PC-3 (cell line): Measurements from ENCODE around the gene SNAPC2. TPM values are rescaled to one million over a fixed set of nuclear protein-coding genes. Genes with fewer than 3 reads are reported as not detected.

Experiments used
- ATAC-seq: fragments of 200-7000 bp; cut with Tn5 transposase; 2 replicates; pipeline ENCODE4 v1.9.1; 2020; ENCODE audit warnings: mild to moderate bottlenecking, moderate library complexity
- BruUV-seq: library from RNA; stranded (reverse); fragments of 400-500 nt; replicated peaks from 2 replicates; lab custom pipeline; 2021; lab: Mats Ljungman, UMichigan
- CTCF ChIA-PET: fragments of 300-600 bp; sonication (Branson Sonifier 250); formaldehyde crosslinking; loops from one replicate; lab custom pipeline; 2022; ENCODE audit warnings: antibody characterized with exemption; lab: Charles Lee
- POLR2A ChIA-PET: fragments of 300-600 bp; sonication (Branson Sonifier 250); formaldehyde crosslinking; loops from one replicate; lab custom pipeline; 2022; ENCODE audit warnings: antibody characterized with exemption; ENCODE audit not compliant: unreplicated experiment; lab: Charles Lee
- DNase-seq: peaks from one replicate; pipeline ENCODE4 v3.0.0-alpha.2; 2015
- H2AFZ ChIP-seq: fragments of 300-600 bp; sonication (generic); 2 replicates; pipeline ENCODE4 v1.6.0; 2016; ENCODE audit warnings: antibody characterized with exemption, low read length
- H3F3A ChIP-seq: fragments of 300-600 bp; sonication (generic); one replicate; pipeline ENCODE4 v1.6.0; 2017; ENCODE audit warnings: antibody characterized with exemption, low read length, control low read depth, mild to moderate bottlenecking; ENCODE audit not compliant: unreplicated experiment
- H3K27ac ChIP-seq: fragments of 300-600 bp; sonication (generic); 2 replicates; pipeline ENCODE4 v1.5.1; 2016; ENCODE audit warnings: mild to moderate bottlenecking, low read length
- H3K27me3 ChIP-seq: fragments of 300-600 bp; sonication (generic); 2 replicates; pipeline ENCODE4 v1.6.1; 2016; ENCODE audit warnings: low read length, mixed read lengths
- H3K36me3 ChIP-seq: fragments of 300-600 bp; sonication (generic); 2 replicates; pipeline ENCODE4 v1.6.1; 2016; ENCODE audit warnings: low read depth, mixed run types, low read length, mixed read lengths
- H3K4me1 ChIP-seq: fragments of 300-600 bp; sonication (generic); 2 replicates; pipeline ENCODE4 v1.5.1; 2016; ENCODE audit warnings: low read length; ENCODE audit not compliant: insufficient read depth
- H3K4me2 ChIP-seq: fragments of 300-600 bp; sonication (generic); 2 replicates; pipeline ENCODE4 v1.6.0; 2016; ENCODE audit warnings: low read length
- H3K4me3 ChIP-seq: fragments of 300-600 bp; sonication (generic); 2 replicates; pipeline ENCODE4 v1.5.1; 2016; ENCODE audit warnings: mild to moderate bottlenecking, low read length, mixed read lengths
- H3K79me2 ChIP-seq: fragments of 300-600 bp; sonication (generic); 2 replicates; pipeline ENCODE4 v1.6.1; 2017; ENCODE audit warnings: low read length, mixed read lengths
- H3K9ac ChIP-seq: fragments of 300-600 bp; sonication (generic); 2 replicates; pipeline ENCODE4 v1.6.0; 2016; ENCODE audit warnings: mild to moderate bottlenecking, low read length
- H3K9me2 ChIP-seq: fragments of 300-600 bp; sonication (generic); replicated peaks from 2 replicates; pipeline ENCODE4 v1.6.1; 2016; ENCODE audit warnings: mixed run types, low read length, mixed read lengths
- H3K9me3 ChIP-seq: fragments of 300-600 bp; sonication (generic); 2 replicates; pipeline ENCODE4 v1.6.1; 2016; ENCODE audit warnings: low read length, mixed read lengths
- H4K20me1 ChIP-seq: fragments of 300-600 bp; sonication (generic); 2 replicates; pipeline ENCODE4 v1.6.1; 2016; ENCODE audit warnings: low read length, mixed read lengths
- EZH2 ChIP-seq: fragments of 300-600 bp; sonication (generic); IDR thresholded peaks from one replicate; pipeline ENCODE4 v1.6.1; 2017; ENCODE audit warnings: antibody characterized with exemption, mild to moderate bottlenecking, low read length; ENCODE audit not compliant: unreplicated experiment
- EZH2phosphoT487 ChIP-seq: fragments of 300-600 bp; sonication (generic); IDR thresholded peaks from 2 replicates; pipeline ENCODE4 v1.6.1; 2018; ENCODE audit warnings: mild to moderate bottlenecking, antibody characterized with exemption, low read length, borderline replicate concordance
- intact Hi-C: fragments of 100-400 bp; cut with micrococcal nuclease; formaldehyde crosslinking; loops from 2 replicates; pipeline ENCODE4 v1.9.0; 2023
- total RNA-seq: library from RNA; depleted of rRNA; stranded (reverse); fragments of >200 nt; gene quantifications from 2 replicates; pipeline ENCODE4 v1.2.3, GENCODE V29; 2014
- TF ChIP-seq, protein P1 (sequence below): fragments of 300-600 bp; sonication (generic); conservative IDR thresholded peaks from 2 replicates; pipeline ENCODE4 v1.5.1; 2017; ENCODE audit warnings: antibody characterized with exemption, low read depth, mild to moderate bottlenecking, low read length

SNAPC2 gene
- total RNA-seq, 1 experiment from 2014 or later, result 40.1 TPM

DNA sequence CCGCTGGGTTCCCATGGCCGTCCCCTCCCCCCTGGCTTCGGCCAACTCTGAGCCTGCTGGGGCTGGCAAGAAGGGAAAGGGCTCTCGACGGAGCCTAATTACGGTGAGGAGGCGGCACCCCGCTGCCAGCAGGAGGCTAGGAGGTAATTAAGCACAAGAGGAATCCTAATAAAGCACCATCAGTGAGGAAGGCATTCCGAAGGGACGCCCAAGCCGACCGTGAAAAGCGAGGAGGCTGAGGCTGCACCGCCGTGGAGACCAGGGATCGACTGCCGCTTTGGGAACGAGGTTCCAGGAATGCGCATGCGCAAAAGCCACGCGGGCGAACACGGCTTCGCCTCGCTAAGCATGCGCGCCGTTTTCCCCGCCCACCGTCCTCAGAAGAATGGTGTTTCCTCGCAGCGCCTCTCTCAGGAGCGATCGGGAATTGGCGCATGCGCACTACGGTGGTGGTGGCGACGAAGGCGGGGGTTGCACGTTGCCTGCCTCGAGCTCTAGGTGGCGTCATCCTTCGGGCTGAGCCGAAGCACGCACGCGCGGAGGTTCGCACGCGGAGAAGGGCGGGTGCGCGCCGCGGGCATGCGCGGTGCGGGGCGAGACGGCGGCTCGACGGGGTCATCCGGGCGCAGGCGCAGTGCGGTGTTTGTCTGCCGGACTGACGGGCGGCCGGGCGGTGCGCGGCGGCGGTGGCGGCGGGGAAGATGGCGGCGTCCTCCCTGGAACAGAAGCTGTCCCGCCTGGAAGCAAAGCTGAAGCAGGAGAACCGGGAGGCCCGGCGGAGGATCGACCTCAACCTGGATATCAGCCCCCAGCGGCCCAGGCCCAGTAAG lies 16.7 kb upstream of the SNAPC2 start, which contains the start of gene MAP2K7:
Gene MAP2K7 (plus strand): TSS at position 634 of the 830 bp plus-strand sequence. CDS start 68 bp downstream, at position 702.
- Histone ChIP-seq H4K20me1 (0 out of 2 replicates have a peak, but pooled peaks cover 3% of the 10 kb centered on the region), H3K36me3 (peaks cover 8% of the 10 kb centered on the region), H3K79me2 (peaks cover 52% of the 10 kb centered on the region), H3K27ac (peak within 1 kb of the TSS; percentile 65), H3K4me3 (peak within 1 kb of the TSS; percentile 77), H3K9me3 (no peaks in the 10 kb centered on the region), H3F3A (peaks cover 11% of the 10 kb centered on the region), H3K4me2 (peak within 1 kb of the TSS; percentile 98), H3K4me1 (peaks cover 20% of the 10 kb centered on the region), H3K27me3 (no peaks in the 10 kb centered on the region), H2AFZ (peak within 1 kb of the TSS; percentile 77), H3K9ac (peak within 1 kb of the TSS; percentile 89), H3K9me2 (no peaks in the 10 kb centered on the region)
- POLR2A ChIA-PET, result interaction anchor here (0.6 to 1.0 kb wide), 5 partner anchors 8 to 34 kb away, joined by 3 to 5 read pairs (median 3); no protein-coding TSS in a partner anchor
- CTCF ChIA-PET, result interaction anchor here (0.5 to 2.0 kb wide), 6 partner anchors 12 to 335 kb away, joined by 3 to 23 read pairs (median 6); partner anchors contain the start of gene SNAPC2
- DNase-seq (peak; percentile 100), ATAC-seq (peak; percentile 83)
- intact Hi-C loops, result loop anchor here (1.0 to 5.0 kb wide), 5 partner anchors 15 to 624 kb away; partner anchors contain the start of genes LRRC8E and SNAPC2
- BruUV-seq, result no TSS peak
- no peak for TF ChIP-seq EZH2
- TF ChIP-seq, protein P1, sequence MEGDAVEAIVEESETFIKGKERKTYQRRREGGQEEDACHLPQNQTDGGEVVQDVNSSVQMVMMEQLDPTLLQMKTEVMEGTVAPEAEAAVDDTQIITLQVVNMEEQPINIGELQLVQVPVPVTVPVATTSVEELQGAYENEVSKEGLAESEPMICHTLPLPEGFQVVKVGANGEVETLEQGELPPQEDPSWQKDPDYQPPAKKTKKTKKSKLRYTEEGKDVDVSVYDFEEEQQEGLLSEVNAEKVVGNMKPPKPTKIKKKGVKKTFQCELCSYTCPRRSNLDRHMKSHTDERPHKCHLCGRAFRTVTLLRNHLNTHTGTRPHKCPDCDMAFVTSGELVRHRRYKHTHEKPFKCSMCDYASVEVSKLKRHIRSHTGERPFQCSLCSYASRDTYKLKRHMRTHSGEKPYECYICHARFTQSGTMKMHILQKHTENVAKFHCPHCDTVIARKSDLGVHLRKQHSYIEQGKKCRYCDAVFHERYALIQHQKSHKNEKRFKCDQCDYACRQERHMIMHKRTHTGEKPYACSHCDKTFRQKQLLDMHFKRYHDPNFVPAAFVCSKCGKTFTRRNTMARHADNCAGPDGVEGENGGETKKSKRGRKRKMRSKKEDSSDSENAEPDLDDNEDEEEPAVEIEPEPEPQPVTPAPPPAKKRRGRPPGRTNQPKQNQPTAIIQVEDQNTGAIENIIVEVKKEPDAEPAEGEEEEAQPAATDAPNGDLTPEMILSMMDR, result peak; percentile 82

- Histone ChIP-seq H3K9me2 (no peaks in the 10 kb centered on the region), H3F3A (peaks cover 11% of the 10 kb centered on the region), H2AFZ (peak overlapping the region; percentile 64), H3K36me3 (no peaks in the 10 kb centered on the region; the same call in 1 of the 2 replicates), H3K27me3 (no peaks in the 10 kb centered on the region), H3K27ac (peak overlapping the region; percentile 11; the same call in 1 of the 2 replicates), H3K9me3 (no peaks in the 10 kb centered on the region), H3K9ac (peak overlapping the region; percentile 87), H4K20me1 (0 out of 2 replicates have a peak, but pooled peaks cover 3% of the 10 kb centered on the region), H3K79me2 (peaks cover 54% of the 10 kb centered on the region), H3K4me1 (peaks cover 20% of the 10 kb centered on the region), H3K4me2 (peak overlapping the region; percentile 96), H3K4me3 (peak overlapping the region; percentile 77)
- BruUV-seq, result no TSS peak
- DNase-seq (no peak), ATAC-seq (peak; percentile 31)
- CTCF ChIA-PET, result interaction anchor here (0.5 to 2.0 kb wide), 4 partner anchors 11 to 336 kb away, joined by 3 to 23 read pairs (median 6); partner anchors contain the start of gene SNAPC2
- TF ChIP-seq, protein P1, result no peak
- TF ChIP-seq EZH2 (no peak), EZH2phosphoT487 (no peak)
- intact Hi-C loops, result loop anchor here (5.0 kb wide), 1 partner anchor 623 kb away; no protein-coding TSS in a partner anchor
- POLR2A ChIA-PET, result interaction anchor here (0.6 to 1.0 kb wide), 3 partner anchors 16 to 35 kb away, joined by 3 to 4 read pairs (median 3); no protein-coding TSS in a partner anchor
Observed at GRCh38 chr19:7904074-7905020, 15.8 kb upstream of the SNAPC2 start.
